ENCODE measurements around the gene TTC21A.
"Not testable (repeated sequence)": the region's sequence is repeated elsewhere in the genome, so short reads cannot be mapped to it uniquely, and the experiment has no call there.

The TTC21A gene

GRCh38 chr3:39107388-39108199 is at the start of gene TTC21A, which contains the start of gene GORASP1:
Gene TTC21A, plus strand, starts transcription at chr3:39107680. Its CDS starts 158 bp downstream, at chr3:39107838.
Gene GORASP1, minus strand, starts transcription at chr3:39107627. Its CDS starts 86 bp downstream, at chr3:39107541.
- no peak for FAIRE-seq

GRCh38 chr3:39061228-39061627 is 46.3 kb upstream of the TTC21A start:
- FAIRE-seq = not testable (repeated sequence)

GRCh38 chr3:39062180-39062579 is 45.3 kb upstream of the TTC21A start:
- no peak for FAIRE-seq

- FAIRE-seq = no peak
Measured at GRCh38 chr3:39063143-39063542, 44.3 kb upstream of the TTC21A start.

- no peak for FAIRE-seq
Measured at GRCh38 chr3:39064646-39065045, 42.8 kb upstream of the TTC21A start.

- no peak for FAIRE-seq
Measured at GRCh38 chr3:39065197-39065596, 42.3 kb upstream of the TTC21A start.

- FAIRE-seq = no peak
Measured at GRCh38 chr3:39067286-39067685, 40.2 kb upstream of the TTC21A start.

- FAIRE-seq = no peak
Measured at GRCh38 chr3:39068556-39068955, 38.9 kb upstream of the TTC21A start.

- FAIRE-seq = no peak
Measured at GRCh38 chr3:39075910-39076309, 31.6 kb upstream of the TTC21A start.

GRCh38 chr3:39079530-39079929 is 27.9 kb upstream of the TTC21A start:
- no peak for FAIRE-seq

GRCh38 chr3:39080026-39080425 is 27.5 kb upstream of the TTC21A start:
- no peak for FAIRE-seq

GRCh38 chr3:39082666-39083313 is 24.7 kb upstream of the TTC21A start:
- FAIRE-seq = no peak

- FAIRE-seq = no peak
Measured at GRCh38 chr3:39086144-39086543, 21.3 kb upstream of the TTC21A start.

- FAIRE-seq = no peak
Measured at GRCh38 chr3:39088456-39088855, 19.0 kb upstream of the TTC21A start.

GRCh38 chr3:39088889-39089288 is 18.6 kb upstream of the TTC21A start:
- FAIRE-seq = no peak

- FAIRE-seq = no peak
Measured at GRCh38 chr3:39090922-39091321, 16.6 kb upstream of the TTC21A start.

- FAIRE-seq = no peak
Measured at GRCh38 chr3:39094851-39095677, 12.4 kb upstream of the TTC21A start.

- FAIRE-seq = no peak
Measured at GRCh38 chr3:39095778-39096177, 11.7 kb upstream of the TTC21A start.

- no peak for FAIRE-seq
Measured at GRCh38 chr3:39096775-39097174, 10.7 kb upstream of the TTC21A start.

- no peak for FAIRE-seq
Measured at GRCh38 chr3:39097716-39098472, 9.6 kb upstream of the TTC21A start.

- FAIRE-seq = no peak
Measured at GRCh38 chr3:39098473-39099000, 8.9 kb upstream of the TTC21A start.

GRCh38 chr3:39099242-39099641 is 8.2 kb upstream of the TTC21A start:
- no peak for FAIRE-seq
